Keratinocyte (primary cell): ENCODE results near the gene MPC1. TPM values are rescaled to one million over a fixed set of nuclear protein-coding genes. Genes with fewer than 3 reads are reported as not detected.

Experiments used
- DNase-seq: peaks from one replicate; pipeline ENCODE4 v3.0.0-alpha.2; 2011; ENCODE audit warnings: low read depth, missing footprints, low spot score
- FAIRE-seq: peaks from 2 replicates; lab custom pipeline; 2011; peaks lifted over from hg19 to GRCh38; lab: Jason Lieb, UNC
- H2AFZ ChIP-seq: 2 replicates; pipeline ENCODE4 v1.6.0; 2012; ENCODE audit warnings: low read length, control low read depth, inconsistent platforms; ENCODE audit not compliant: control insufficient read depth
- H3K27ac ChIP-seq: 2 replicates; pipeline ENCODE4 v1.5.1; 2011; ENCODE audit warnings: low read length; ENCODE audit not compliant: control insufficient read depth, insufficient read depth
- H3K27me3 ChIP-seq: 3 replicates; pipeline ENCODE4 v1.6.0; 2011; ENCODE audit warnings: low read length; ENCODE audit not compliant: control insufficient read depth, insufficient read depth; ENCODE audit errors: extremely low read depth
- H3K36me3 ChIP-seq, 2 experiments: 2 replicates in 1 of 2; 3 replicates in 1 of 2; pipeline ENCODE4 v1.5.1; 2011; ENCODE audit warnings: low read length in 2 of 2, mild to moderate bottlenecking in 1 of 2; ENCODE audit not compliant: control insufficient read depth in 2 of 2, insufficient read depth in 2 of 2; ENCODE audit errors: extremely low read depth in 1 of 2
- H3K4me1 ChIP-seq: 3 replicates; pipeline ENCODE4 v1.5.1; 2011; ENCODE audit warnings: low read length; ENCODE audit not compliant: control insufficient read depth, insufficient read depth; ENCODE audit errors: extremely low read depth
- H3K4me2 ChIP-seq: 3 replicates; pipeline ENCODE4 v1.6.0; 2011; ENCODE audit warnings: low read depth, low read length; ENCODE audit not compliant: control insufficient read depth, insufficient read depth; ENCODE audit errors: extremely low read depth
- H3K4me3 ChIP-seq, 3 experiments: fragments of 200-600 bp in 1 of 3; sonication (generic) in 1 of 3; 2 replicates in 2 of 3; 3 replicates in 1 of 3; pipeline ENCODE4 v1.5.1; 2011 to 2016; ENCODE audit warnings: low read length in 3 of 3, mild to moderate bottlenecking in 3 of 3, control low read depth in 2 of 3, inconsistent platforms in 1 of 3, low read depth in 1 of 3, mixed read lengths in 1 of 3, mixed run types in 1 of 3, moderate library complexity in 1 of 3; ENCODE audit not compliant: control insufficient read depth in 2 of 3, insufficient read depth in 2 of 3; ENCODE audit errors: extremely low read depth in 1 of 3
- H3K79me2 ChIP-seq: 2 replicates; pipeline ENCODE4 v1.6.0; 2012; ENCODE audit warnings: low read length; ENCODE audit not compliant: control insufficient read depth, insufficient read depth
- H3K9ac ChIP-seq: 3 replicates; pipeline ENCODE4 v1.6.0; 2011; ENCODE audit warnings: low read length; ENCODE audit not compliant: control insufficient read depth, insufficient read depth; ENCODE audit errors: extremely low read depth
- H3K9me1 ChIP-seq: 3 replicates; pipeline ENCODE4 v1.6.0; 2011; ENCODE audit warnings: low read length; ENCODE audit not compliant: control insufficient read depth, insufficient read depth; ENCODE audit errors: extremely low read depth
- H3K9me3 ChIP-seq: 2 replicates; pipeline ENCODE4 v1.5.1; 2012; ENCODE audit warnings: low read depth, low read length; ENCODE audit not compliant: control insufficient read depth
- H4K20me1 ChIP-seq: 3 replicates; pipeline ENCODE4 v1.6.0; 2011; ENCODE audit warnings: low read length; ENCODE audit not compliant: control insufficient read depth, insufficient read depth; ENCODE audit errors: extremely low read depth
- CTCF ChIP-seq, 3 experiments: IDR thresholded peaks in 1 of 3; conservative IDR thresholded peaks in 1 of 3; optimal IDR thresholded peaks in 1 of 3; 2 replicates in 2 of 3; 3 replicates in 1 of 3; pipeline versions ENCODE3 to v1.5.1; 2011; ENCODE audit warnings: low read length in 3 of 3, mild to moderate bottlenecking in 3 of 3, moderate library complexity in 2 of 3, control low read depth in 1 of 3, inconsistent platforms in 1 of 3; ENCODE audit not compliant: insufficient read depth in 2 of 3; ENCODE audit errors: extremely low read depth in 1 of 3
- EZH2 ChIP-seq: IDR thresholded peaks from one replicate; pipeline ENCODE4 v1.6.1; 2012; ENCODE audit warnings: inconsistent platforms, mild to moderate bottlenecking, low read length, moderate library complexity
- dilution Hi-C: fragments of 300-500 bp; cut with MboI; formaldehyde crosslinking; loops from one replicate; pipeline ENCODE4 v1.7.0; 2020; ENCODE audit warnings: low sequenced_read_pairs; ENCODE audit not compliant: extremely low pct_ligation_motif_present
- polyA plus RNA-seq, 5 experiments: library from polyadenylated mRNA; depleted of rRNA in 3 of 5; stranded (reverse) in 3 of 5; stranded (forward) in 1 of 5; unstranded in 1 of 5; fragments of >200 nt; gene quantifications; 1 replicate in 1 of 5; 2 replicates in 3 of 5; 3 replicates in 1 of 5; pipeline versions ENCODE4 v1.2.1 to v1.2.3, GENCODE V29; 2011 to 2012; ENCODE audit warnings: missing spikeins in 2 of 5, low read depth in 1 of 5, low replicate concordance in 1 of 5

The MPC1 gene
- polyA plus RNA-seq, 1 donor (not counting 4 experiments of a cell fraction or from before 2014, with no cell fraction given), result 26.4 TPM

- Histone ChIP-seq H3K79me2 (no peaks in the 10 kb centered on the region), H3K4me2 (no peak overlapping the region), H3K27ac (no peak overlapping the region), H3K27me3 (no peaks in the 10 kb centered on the region), H2AFZ (no peak overlapping the region), H3K4me1 (peaks cover 7% of the 10 kb centered on the region), H4K20me1 (no peaks in the 10 kb centered on the region), H3K4me3 (no peak overlapping the region), H3K9ac (no peak overlapping the region), H3K9me1 (no peaks in the 10 kb centered on the region), H3K36me3 (no peaks in the 10 kb centered on the region), H3K9me3 (no peaks in the 10 kb centered on the region)
- dilution Hi-C loops, result no loop called here
- DNase-seq, result no peak
- TF ChIP-seq EZH2 (no peak), CTCF (optimal IDR thresholded peaks at IDR 0.05 in 1 of 3, IDR thresholded peaks at IDR 0.05 in 1 of 3, conservative IDR thresholded peaks at IDR 0.05 in 1 of 3; ENCODE audit: extremely low read depth in 1 of 3, insufficient read depth in 2 of 3, low read length in 3 of 3) (no peak)
- FAIRE-seq, result no peak
Measured at GRCh38 chr6:166352923-166353322, 29.8 kb downstream of the MPC1 start.

GRCh38 chr6:166351715-166352285 lies 30.9 kb downstream of the MPC1 start:
- Histone ChIP-seq H3K9me1 (no peaks in the 10 kb centered on the region), H3K79me2 (no peaks in the 10 kb centered on the region), H3K9me3 (no peaks in the 10 kb centered on the region), H3K36me3 (no peaks in the 10 kb centered on the region), H3K27ac (no peak overlapping the region), H4K20me1 (no peaks in the 10 kb centered on the region), H3K9ac (no peak overlapping the region), H3K4me1 (peaks cover 7% of the 10 kb centered on the region), H2AFZ (peak overlapping the region; percentile 85), H3K27me3 (no peaks in the 10 kb centered on the region), H3K4me2 (peak overlapping the region; percentile 71), H3K4me3 (peak overlapping the region in 2 of 3 experiments; percentile 34 to 43)
- TF ChIP-seq CTCF (optimal IDR thresholded peaks at IDR 0.05 in 1 of 3, IDR thresholded peaks at IDR 0.05 in 1 of 3, conservative IDR thresholded peaks at IDR 0.05 in 1 of 3; ENCODE audit: extremely low read depth in 1 of 3, insufficient read depth in 2 of 3, low read length in 3 of 3), result no peak
- TF ChIP-seq EZH2, result no peak
- DNase-seq (peak; percentile 42), FAIRE-seq (peak; percentile 95)
- dilution Hi-C loops, result no loop called here
